ENCODE measurements around the gene DGCR2.

DNA sequence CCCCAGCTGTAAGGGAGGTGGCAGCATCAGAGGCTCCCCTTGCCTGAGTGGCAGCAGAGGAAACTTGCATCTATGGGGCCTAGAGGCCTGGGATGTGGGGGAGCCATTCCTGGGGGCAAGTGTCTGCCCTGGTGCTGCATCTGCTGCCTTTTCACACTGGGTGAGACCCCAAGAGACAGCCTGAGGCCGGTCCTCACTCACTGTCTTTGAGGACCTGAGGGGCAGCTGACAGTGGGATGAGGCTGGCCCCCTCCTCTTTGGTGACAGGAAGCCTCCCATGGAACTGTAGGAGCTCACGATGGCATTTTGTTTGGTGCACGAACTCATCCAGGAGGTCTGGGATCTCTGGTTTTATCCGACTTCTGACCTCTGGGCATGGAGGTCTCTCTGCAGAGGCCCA is 104.0 kb downstream of the DGCR2 start:
- TF ChIP-seq, protein P1, sequence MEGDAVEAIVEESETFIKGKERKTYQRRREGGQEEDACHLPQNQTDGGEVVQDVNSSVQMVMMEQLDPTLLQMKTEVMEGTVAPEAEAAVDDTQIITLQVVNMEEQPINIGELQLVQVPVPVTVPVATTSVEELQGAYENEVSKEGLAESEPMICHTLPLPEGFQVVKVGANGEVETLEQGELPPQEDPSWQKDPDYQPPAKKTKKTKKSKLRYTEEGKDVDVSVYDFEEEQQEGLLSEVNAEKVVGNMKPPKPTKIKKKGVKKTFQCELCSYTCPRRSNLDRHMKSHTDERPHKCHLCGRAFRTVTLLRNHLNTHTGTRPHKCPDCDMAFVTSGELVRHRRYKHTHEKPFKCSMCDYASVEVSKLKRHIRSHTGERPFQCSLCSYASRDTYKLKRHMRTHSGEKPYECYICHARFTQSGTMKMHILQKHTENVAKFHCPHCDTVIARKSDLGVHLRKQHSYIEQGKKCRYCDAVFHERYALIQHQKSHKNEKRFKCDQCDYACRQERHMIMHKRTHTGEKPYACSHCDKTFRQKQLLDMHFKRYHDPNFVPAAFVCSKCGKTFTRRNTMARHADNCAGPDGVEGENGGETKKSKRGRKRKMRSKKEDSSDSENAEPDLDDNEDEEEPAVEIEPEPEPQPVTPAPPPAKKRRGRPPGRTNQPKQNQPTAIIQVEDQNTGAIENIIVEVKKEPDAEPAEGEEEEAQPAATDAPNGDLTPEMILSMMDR (IDR thresholded peaks at IDR 0.05; ENCODE audit: low read length) = no peak
- TF ChIP-seq EZH2 (optimal IDR thresholded peaks at IDR 0.05; ENCODE audit: low read depth, low read length) = no peak
- TF ChIP-seq EZH2phosphoT487 (IDR thresholded peaks at IDR 0.05; ENCODE audit: low read length) = no peak
